Liver (tissue), 3 donors: ENCODE results near the gene COPA.
"Not testable (repeated sequence)": the region's sequence is repeated elsewhere in the genome, so short reads cannot be mapped to it uniquely, and the experiment has no call there.

Experiments
- ATF3 ChIP-seq: IDR thresholded peaks from 2 replicates; pipeline ENCODE4 v1.6.1; 2016; ENCODE audit warnings: antibody characterized with exemption
- CTCF ChIP-seq: fragments of 150-350 bp; IDR thresholded peaks from 2 replicates; pipeline ENCODE4 v1.5.1; 2017; ENCODE audit warnings: improper control_type of control experiment, low read depth, low read length; ENCODE audit not compliant: missing input control
- EGR1 ChIP-seq, 2 donors: IDR thresholded peaks; 2 replicates each; pipeline ENCODE4 v1.6.1; 2016 to 2018; ENCODE audit warnings: antibody characterized with exemption in 2 of 2, low read depth in 2 of 2
- GABPA ChIP-seq, 2 donors: IDR thresholded peaks in 1 of 2; conservative IDR thresholded peaks in 1 of 2; 2 replicates each; pipeline ENCODE4 v1.6.1; 2016; ENCODE audit warnings: antibody characterized with exemption in 2 of 2, mild to moderate bottlenecking in 1 of 2, moderate library complexity in 1 of 2
- JUND ChIP-seq, 2 donors: IDR thresholded peaks; 2 replicates each; pipeline ENCODE4 v1.6.1; 2016; ENCODE audit warnings: antibody characterized with exemption in 2 of 2
- MAX ChIP-seq: IDR thresholded peaks from 2 replicates; pipeline ENCODE4 v1.6.1; 2016; ENCODE audit warnings: antibody characterized with exemption
- NR2F2 ChIP-seq: IDR thresholded peaks from 2 replicates; pipeline ENCODE4 v1.6.1; 2016; ENCODE audit warnings: antibody characterized with exemption
- RAD21 ChIP-seq, 2 donors: IDR thresholded peaks; 2 replicates each; pipeline ENCODE4 v1.6.1; 2016; ENCODE audit warnings: antibody characterized with exemption in 2 of 2, mild to moderate bottlenecking in 2 of 2
- REST ChIP-seq: IDR thresholded peaks from 2 replicates; pipeline ENCODE4 v1.6.1; 2016; ENCODE audit warnings: antibody characterized with exemption, mild to moderate bottlenecking
- SP1 ChIP-seq: IDR thresholded peaks from 2 replicates; pipeline ENCODE4 v1.6.1; 2018; ENCODE audit warnings: antibody characterized with exemption, mild to moderate bottlenecking
- TAF1 ChIP-seq: conservative IDR thresholded peaks from 2 replicates; pipeline ENCODE4 v1.6.1; 2016; ENCODE audit warnings: antibody characterized with exemption, mild to moderate bottlenecking
- YY1 ChIP-seq: IDR thresholded peaks from 2 replicates; pipeline ENCODE4 v1.6.1; 2016; ENCODE audit warnings: antibody characterized with exemption, mild to moderate bottlenecking
- donor health status: healthy.
- donor health status: healthy.

- not testable (repeated sequence) for TF ChIP-seq CTCF; JUND (IDR thresholded peaks at IDR 0.05); GABPA (IDR thresholded peaks at IDR 0.05 in 1 of 2, conservative IDR thresholded peaks at IDR 0.05 in 1 of 2); REST; ATF3; SP1; MAX; RAD21 (IDR thresholded peaks at IDR 0.05); EGR1 (IDR thresholded peaks at IDR 0.05; ENCODE audit: low read depth in 2 of 2); YY1; TAF1; NR2F2
These were observed 41.8 kb upstream of the COPA start for GRCh38 chr1:160384812-160385211.
